Thymus (tissue), 11 donors: Measurements from ENCODE around the gene ESRRB. TPM values are rescaled to one million over a fixed set of nuclear protein-coding genes. Genes with fewer than 3 reads are reported as not detected.

Source experiments
- DNase-seq, 9 donors: peaks; one replicate each; pipeline ENCODE4 v3.0.0-alpha.2; 2013; ENCODE audit warnings: low spot score in 9 of 9, low read depth in 6 of 9, missing footprints in 1 of 9
- H3K27ac ChIP-seq, 2 donors: one replicate each; pipeline ENCODE4 v1.5.1; 2013; ENCODE audit warnings: control low read depth in 1 of 2, low read depth in 1 of 2, low read length in 1 of 2, mild to moderate bottlenecking in 1 of 2, moderate library complexity in 1 of 2
- H3K27me3 ChIP-seq, 2 donors: one replicate each; pipeline ENCODE4 v1.5.1; 2013; ENCODE audit warnings: low read length in 1 of 2; ENCODE audit not compliant: control insufficient read depth in 2 of 2, insufficient read depth in 1 of 2
- H3K36me3 ChIP-seq, 2 donors: one replicate each; pipeline ENCODE4 v1.5.1; 2013; ENCODE audit warnings: low read length in 1 of 2, mild to moderate bottlenecking in 1 of 2, moderate library complexity in 1 of 2; ENCODE audit not compliant: control insufficient read depth in 2 of 2, insufficient read depth in 2 of 2
- H3K4me1 ChIP-seq, 2 donors: one replicate each; pipeline ENCODE4 v1.5.1; 2013; ENCODE audit warnings: low read length in 2 of 2; ENCODE audit not compliant: control insufficient read depth in 2 of 2, insufficient read depth in 2 of 2
- H3K4me3 ChIP-seq, 2 donors: one replicate each; pipeline ENCODE4 v1.5.1; 2013; ENCODE audit warnings: low read length in 2 of 2, control low read depth in 1 of 2, mild to moderate bottlenecking in 1 of 2
- H3K9me3 ChIP-seq, 2 donors: one replicate each; pipeline ENCODE4 v1.5.1; 2013; ENCODE audit warnings: low read length in 1 of 2, mild to moderate bottlenecking in 1 of 2; ENCODE audit not compliant: control insufficient read depth in 2 of 2, insufficient read depth in 1 of 2
- WGBS: extraction: QIAGEN DNeasy Blood & Tissue Kit; methylation state at CpG from one replicate; pipeline ENCODE4 v1.1.7; 2013; 5-methylcytosine and 5-hydroxymethylcytosine counted together
- polyA plus RNA-seq: library from polyadenylated mRNA; stranded (reverse); fragments of 200-250 nt; gene quantifications from one replicate; pipeline ENCODE4 v1.2.3, GENCODE V29; 2013
- total RNA-seq: library from RNA; stranded (reverse); fragments of 120-200 nt; gene quantifications from one replicate; pipeline ENCODE4 v1.2.4, GENCODE V29; 2013
- donor health status: healthy.

Gene ESRRB
- total and polyA plus RNA-seq, 2 donors, result 0.47 to 0.66 TPM

GRCh38 chr14:76490111-76490510 is 114.2 kb downstream of the ESRRB start:
- Histone ChIP-seq H3K27me3 (no peaks in the 10 kb centered on the region), H3K4me3 (no peak overlapping the region), H3K9me3 (no peaks in the 10 kb centered on the region), H3K4me1 (peaks cover 0 to 9% of the 10 kb centered on the region in 2 donors), H3K36me3 (no peaks in the 10 kb centered on the region), H3K27ac (no peak overlapping the region)
- no peak for DNase-seq
- 88% methylated on average over 2 of the region's 2 CpGs for WGBS

DNA sequence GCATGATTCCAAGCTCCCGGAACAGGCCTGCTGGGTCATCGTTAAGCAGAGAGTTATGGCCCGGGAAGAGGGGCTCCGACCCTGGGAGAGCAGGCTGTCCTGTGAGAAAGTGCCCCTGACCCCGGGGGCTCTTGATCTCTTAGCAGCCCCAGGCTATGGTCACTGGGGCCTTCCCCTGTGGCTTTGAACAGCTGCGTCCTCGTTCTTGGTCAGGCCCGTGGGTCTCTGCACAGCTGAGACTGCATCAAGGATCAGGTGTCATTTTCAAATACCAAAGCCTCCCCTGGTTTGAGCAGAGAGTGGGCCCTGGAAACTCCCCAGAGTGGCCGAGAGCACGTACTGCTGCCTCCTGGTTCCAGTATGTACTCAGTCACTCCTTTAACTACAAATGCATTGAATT is 114.8 kb downstream of the ESRRB start:
- Histone ChIP-seq H3K9me3 (no peaks in the 10 kb centered on the region), H3K4me1 (peaks cover 0 to 9% of the 10 kb centered on the region in 2 donors), H3K27ac (no peak overlapping the region), H3K27me3 (no peaks in the 10 kb centered on the region), H3K4me3 (no peak overlapping the region), H3K36me3 (no peaks in the 10 kb centered on the region)
- DNase-seq, result no peak
- WGBS, result 88% methylated on average over 10 of the region's 10 CpGs

DNA sequence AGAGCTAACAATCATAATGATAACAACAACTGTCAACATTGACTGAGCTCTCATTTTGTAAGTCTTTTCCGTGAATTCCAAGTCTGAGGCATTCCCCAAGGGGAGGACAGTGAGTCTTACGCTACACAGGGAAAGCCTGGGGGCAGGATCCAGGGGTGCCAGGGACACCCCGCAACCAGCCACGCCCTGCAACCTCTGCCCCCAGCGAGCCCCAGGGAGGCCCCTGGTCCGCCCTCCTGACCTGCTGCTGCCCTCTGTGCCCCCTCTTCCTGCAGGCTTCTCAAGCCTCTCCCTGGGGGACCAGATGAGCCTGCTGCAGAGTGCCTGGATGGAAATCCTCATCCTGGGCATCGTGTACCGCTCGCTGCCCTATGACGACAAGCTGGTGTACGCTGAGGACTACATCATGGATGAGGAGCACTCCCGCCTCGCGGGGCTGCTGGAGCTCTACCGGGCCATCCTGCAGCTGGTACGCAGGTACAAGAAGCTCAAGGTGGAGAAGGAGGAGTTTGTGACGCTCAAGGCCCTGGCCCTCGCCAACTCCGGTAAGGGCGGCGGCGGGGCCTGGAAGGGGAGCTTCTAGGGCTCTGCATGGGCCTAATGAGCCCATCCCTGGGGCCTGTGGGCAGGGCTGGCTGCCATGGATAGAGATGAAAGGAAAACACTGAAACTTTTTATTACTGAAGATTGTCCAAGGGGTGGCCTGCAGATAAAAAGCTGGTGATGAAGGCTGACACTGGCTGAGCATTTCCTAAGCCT is 115.4 kb downstream of the ESRRB start:
- no peak overlapping the region for H3K4me3 ChIP-seq
- H3K27ac ChIP-seq, result peak overlapping the region in 1 of 2 donors; percentile 24
- H3K4me1 ChIP-seq, result peaks cover 0 to 4% of the 10 kb centered on the region in 2 donors
- 97% methylated on average over 22 of the region's 22 CpGs for WGBS
- H3K27me3 ChIP-seq, result no peaks in the 10 kb centered on the region
- no peaks in the 10 kb centered on the region for H3K36me3 ChIP-seq
- DNase-seq, result no peak
- no peaks in the 10 kb centered on the region for H3K9me3 ChIP-seq

GRCh38 chr14:76495983-76496382 is 120.0 kb downstream of the ESRRB start:
- H3K36me3 ChIP-seq, result no peaks in the 10 kb centered on the region
- H3K27me3 ChIP-seq, result no peaks in the 10 kb centered on the region
- no peak for DNase-seq
- WGBS, result 96% methylated on average over 2 of the region's 2 CpGs
- no peak overlapping the region for H3K4me3 ChIP-seq
- H3K27ac ChIP-seq, result no peak overlapping the region
- H3K4me1 ChIP-seq, result no peaks in the 10 kb centered on the region
- H3K9me3 ChIP-seq, result no peaks in the 10 kb centered on the region

DNA sequence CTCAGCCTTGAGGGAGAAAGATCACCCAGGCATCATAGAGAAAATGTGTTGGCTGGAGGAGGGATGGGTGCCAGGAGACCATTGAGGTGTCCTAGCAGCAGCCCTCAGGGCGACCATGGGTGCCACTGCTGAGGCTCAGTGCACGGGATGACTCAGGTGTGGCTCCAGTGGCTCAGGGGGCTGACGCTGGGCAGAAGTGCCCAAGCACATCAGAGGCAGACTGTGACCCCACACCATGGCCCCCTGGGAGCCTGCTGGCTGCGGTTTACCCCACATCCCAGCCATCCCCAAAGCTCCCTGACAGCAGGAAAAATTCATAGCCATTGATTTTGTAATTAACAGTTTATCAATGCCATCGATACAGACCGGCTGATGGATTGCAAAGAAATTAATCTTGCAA is 120.7 kb downstream of the ESRRB start:
- H3K27ac ChIP-seq, result no peak overlapping the region
- no peaks in the 10 kb centered on the region for H3K4me1 ChIP-seq
- no peaks in the 10 kb centered on the region for H3K27me3 ChIP-seq
- H3K4me3 ChIP-seq, result no peak overlapping the region
- DNase-seq, result no peak
- 74% methylated on average over 6 of the region's 6 CpGs for WGBS
- no peaks in the 10 kb centered on the region for H3K9me3 ChIP-seq
- no peaks in the 10 kb centered on the region for H3K36me3 ChIP-seq

GRCh38 chr14:76497550-76498462 is 121.9 kb downstream of the ESRRB start:
- Histone ChIP-seq H3K36me3 (no peaks in the 10 kb centered on the region), H3K9me3 (no peaks in the 10 kb centered on the region), H3K4me1 (no peaks in the 10 kb centered on the region), H3K4me3 (no peak overlapping the region), H3K27ac (no peak overlapping the region), H3K27me3 (no peaks in the 10 kb centered on the region)
- 89% methylated on average over 19 of the region's 19 CpGs for WGBS
- no peak for DNase-seq

- no peak for DNase-seq
- Histone ChIP-seq H3K27me3 (no peaks in the 10 kb centered on the region), H3K36me3 (no peaks in the 10 kb centered on the region), H3K27ac (no peak overlapping the region), H3K4me1 (no peaks in the 10 kb centered on the region), H3K9me3 (no peaks in the 10 kb centered on the region), H3K4me3 (no peak overlapping the region)
- WGBS, result 92% methylated on average over 13 of the region's 13 CpGs
Measured at GRCh38 chr14:76498463-76498935, 122.6 kb downstream of the ESRRB start.

DNA sequence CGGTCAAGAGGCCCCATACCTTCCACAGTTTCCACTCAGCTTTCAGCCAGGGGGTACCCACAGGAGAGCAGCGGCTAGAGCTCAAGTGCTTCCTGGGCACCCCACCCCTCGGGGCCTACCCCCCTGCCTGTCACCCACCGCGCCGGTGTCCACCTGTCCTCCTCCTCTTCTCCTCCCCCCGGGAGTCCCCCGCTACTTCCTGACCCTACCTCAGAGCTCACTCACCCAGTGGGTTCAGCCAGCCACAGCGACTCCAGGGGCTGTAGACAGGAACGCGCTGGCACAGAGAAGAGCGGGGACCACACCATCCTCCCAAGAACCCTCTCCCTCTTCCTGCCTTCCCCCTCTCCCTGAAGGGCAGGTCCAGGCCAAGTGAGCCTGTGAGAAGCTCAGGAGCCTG is 123.0 kb downstream of the ESRRB start:
- H3K27ac ChIP-seq, result no peak overlapping the region
- WGBS, result 88% methylated on average over 12 of the region's 12 CpGs
- no peaks in the 10 kb centered on the region for H3K27me3 ChIP-seq
- DNase-seq, result no peak
- no peaks in the 10 kb centered on the region for H3K36me3 ChIP-seq
- H3K9me3 ChIP-seq, result no peaks in the 10 kb centered on the region
- no peaks in the 10 kb centered on the region for H3K4me1 ChIP-seq
- H3K4me3 ChIP-seq, result no peak overlapping the region

DNA sequence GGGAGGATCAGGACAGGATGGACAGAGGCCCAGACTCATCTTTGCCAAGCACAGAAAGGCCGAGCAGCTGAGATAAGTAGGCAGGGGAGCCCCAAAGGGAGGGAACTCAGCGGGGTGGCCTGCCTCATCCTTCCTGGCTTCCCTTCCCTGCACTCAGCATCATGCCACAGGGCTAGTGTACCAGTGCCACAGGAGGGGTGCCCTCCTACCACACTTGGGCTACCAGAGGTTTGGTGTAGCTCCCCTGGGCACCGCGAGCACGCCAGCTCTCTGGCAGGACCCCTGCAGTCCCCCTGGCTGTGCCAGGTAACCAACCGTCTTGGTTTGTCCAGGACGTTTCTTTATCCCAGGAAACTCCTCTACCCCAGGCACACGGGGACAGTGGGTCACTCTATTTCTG is 123.5 kb downstream of the ESRRB start:
- Histone ChIP-seq H3K9me3 (no peaks in the 10 kb centered on the region), H3K36me3 (no peaks in the 10 kb centered on the region), H3K4me1 (no peaks in the 10 kb centered on the region), H3K4me3 (no peak overlapping the region), H3K27ac (no peak overlapping the region), H3K27me3 (no peaks in the 10 kb centered on the region)
- DNase-seq, result no peak
- 95% methylated on average over 8 of the region's 8 CpGs for WGBS
